GM13976 (cell line): ENCODE measurements around the gene TMEM14A.

Source experiments
- DNase-seq: peaks from one replicate; pipeline ENCODE4 v3.0.0; 2012; ENCODE audit warnings: low spot score
- in situ Hi-C: fragments of 300-500 bp; cut with MboI; formaldehyde crosslinking; loops from one replicate; pipeline ENCODE4 v1.12.0; 2022; ENCODE audit warnings: low sequenced_read_pairs, mixed read lengths, inconsistent platforms; ENCODE audit not compliant: unreplicated experiment
- TF ChIP-seq, protein P1 (sequence below): IDR thresholded peaks from 2 replicates; pipeline ENCODE4 v1.5.1; 2012; ENCODE audit warnings: borderline replicate concordance, mild to moderate bottlenecking; ENCODE audit not compliant: insufficient read depth; ENCODE audit errors: extremely low read depth, missing control alignments, control extremely low read depth

Gene TMEM14A

GRCh38 chr6:52670502-52671409, at the start of gene TMEM14A:
Gene TMEM14A (plus strand): TSS chr6:52671113. CDS start chr6:52677103, 5,990 bp downstream.
- TF ChIP-seq, protein P1, sequence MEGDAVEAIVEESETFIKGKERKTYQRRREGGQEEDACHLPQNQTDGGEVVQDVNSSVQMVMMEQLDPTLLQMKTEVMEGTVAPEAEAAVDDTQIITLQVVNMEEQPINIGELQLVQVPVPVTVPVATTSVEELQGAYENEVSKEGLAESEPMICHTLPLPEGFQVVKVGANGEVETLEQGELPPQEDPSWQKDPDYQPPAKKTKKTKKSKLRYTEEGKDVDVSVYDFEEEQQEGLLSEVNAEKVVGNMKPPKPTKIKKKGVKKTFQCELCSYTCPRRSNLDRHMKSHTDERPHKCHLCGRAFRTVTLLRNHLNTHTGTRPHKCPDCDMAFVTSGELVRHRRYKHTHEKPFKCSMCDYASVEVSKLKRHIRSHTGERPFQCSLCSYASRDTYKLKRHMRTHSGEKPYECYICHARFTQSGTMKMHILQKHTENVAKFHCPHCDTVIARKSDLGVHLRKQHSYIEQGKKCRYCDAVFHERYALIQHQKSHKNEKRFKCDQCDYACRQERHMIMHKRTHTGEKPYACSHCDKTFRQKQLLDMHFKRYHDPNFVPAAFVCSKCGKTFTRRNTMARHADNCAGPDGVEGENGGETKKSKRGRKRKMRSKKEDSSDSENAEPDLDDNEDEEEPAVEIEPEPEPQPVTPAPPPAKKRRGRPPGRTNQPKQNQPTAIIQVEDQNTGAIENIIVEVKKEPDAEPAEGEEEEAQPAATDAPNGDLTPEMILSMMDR = no peak
- in situ Hi-C loops = no loop called here
- DNase-seq = peak; percentile 96

DNA sequence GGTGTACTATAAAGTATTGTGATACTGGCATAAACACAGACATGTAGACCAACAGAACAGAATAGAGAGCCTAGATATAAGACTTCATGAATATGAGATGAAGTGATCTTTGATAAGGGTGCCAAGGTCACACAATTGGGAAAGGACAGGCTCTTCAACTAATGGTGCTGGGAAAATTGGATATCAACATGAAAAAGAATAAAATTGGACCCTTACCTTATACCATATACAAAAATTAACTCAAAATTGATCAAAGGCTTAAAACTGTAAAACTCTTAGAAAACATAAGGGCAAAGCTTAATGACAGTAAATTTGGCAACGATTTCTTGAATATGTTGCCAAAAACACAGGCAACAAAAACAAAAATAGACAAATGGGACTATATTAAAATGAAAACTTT, 49.3 kb upstream of the TMEM14A start:
- DNase-seq = no peak
- TF ChIP-seq, protein P1 = no peak
- in situ Hi-C loops = no loop called here

DNA sequence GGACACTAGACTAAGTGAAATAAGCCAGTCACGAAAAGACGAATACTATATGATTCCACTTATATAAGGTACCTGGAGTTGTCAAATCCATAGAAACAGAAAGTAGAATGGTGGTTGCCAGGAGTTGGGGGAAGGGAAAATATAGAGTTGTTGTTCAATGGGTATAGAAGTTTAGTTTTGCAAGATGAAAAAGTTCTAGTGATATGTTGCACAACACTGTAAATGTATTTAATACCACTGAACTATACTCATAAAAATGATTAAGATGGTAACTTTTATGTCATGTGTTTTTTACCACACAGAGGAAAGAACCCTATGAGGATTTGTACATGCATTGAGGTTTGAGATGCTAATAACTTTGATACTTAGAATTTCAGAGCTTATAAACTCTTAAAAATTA, 48.1 kb upstream of the TMEM14A start:
- in situ Hi-C loops = no loop called here
- no peak for DNase-seq
- TF ChIP-seq, protein P1 = no peak

GRCh38 chr6:52632011-52632410, 38.9 kb upstream of the TMEM14A start:
- no peak for DNase-seq
- TF ChIP-seq, protein P1 = no peak
- in situ Hi-C loops = no loop called here

- in situ Hi-C loops = no loop called here
- no peak for DNase-seq
- TF ChIP-seq, protein P1 = no peak
Measured at GRCh38 chr6:52634211-52634610, 36.7 kb upstream of the TMEM14A start.

DNA sequence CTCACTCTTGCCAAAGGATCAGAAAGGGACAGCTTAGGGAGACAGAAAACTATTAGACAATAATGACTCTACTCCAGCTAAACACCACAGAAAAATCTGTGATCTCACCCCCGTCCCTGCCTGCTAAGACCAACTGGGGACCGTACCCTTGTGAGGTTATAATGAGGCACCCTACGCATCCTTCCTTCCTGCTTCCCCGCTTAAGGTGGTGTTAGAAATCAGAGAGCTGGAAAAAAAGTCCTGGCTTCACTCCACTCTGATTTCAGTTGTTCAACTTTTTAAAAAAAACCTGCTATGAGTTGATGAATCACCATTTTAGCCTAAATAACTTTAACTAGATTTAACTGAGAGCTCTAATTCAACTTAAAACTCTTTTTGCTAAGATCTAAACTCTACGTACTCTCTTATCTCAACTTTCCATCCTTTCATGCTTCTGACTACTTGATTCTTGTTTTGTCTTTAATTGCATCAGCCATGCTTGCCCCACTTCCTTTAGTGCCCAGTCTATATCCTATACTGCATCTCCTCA, 35.8 kb upstream of the TMEM14A start:
- DNase-seq = no peak
- TF ChIP-seq, protein P1 = no peak
- in situ Hi-C loops = no loop called here

- no peak for DNase-seq
- TF ChIP-seq, protein P1 = no peak
- in situ Hi-C loops = no loop called here
Measured at GRCh38 chr6:52636830-52637229, 34.1 kb upstream of the TMEM14A start.
